MM.1S (cell line): ENCODE measurements around the gene CAB39.

Experiments used
- DNase-seq: peaks from one replicate; pipeline ENCODE4 v3.0.0-alpha.2; 2015
- H2AFZ ChIP-seq: fragments of 300-600 bp; sonication (generic); 2 replicates; pipeline ENCODE4 v1.6.0; 2016; ENCODE audit warnings: antibody characterized with exemption, low read length
- H3F3A ChIP-seq: fragments of 300-600 bp; sonication (generic); 2 replicates; pipeline ENCODE4 v1.6.1; 2016; ENCODE audit warnings: mild to moderate bottlenecking, antibody characterized with exemption, low read length, moderate library complexity, mixed read lengths; ENCODE audit not compliant: insufficient read depth
- H3K27ac ChIP-seq: fragments of 300-600 bp; sonication (generic); 2 replicates; pipeline ENCODE4 v1.5.1; 2016; ENCODE audit warnings: mild to moderate bottlenecking, low read length
- H3K27me3 ChIP-seq: fragments of 300-600 bp; sonication (generic); replicated peaks from 2 replicates; pipeline ENCODE4 v1.6.0; 2016; ENCODE audit warnings: low read length; ENCODE audit not compliant: insufficient read depth
- H3K36me3 ChIP-seq: fragments of 300-600 bp; sonication (generic); replicated peaks from 2 replicates; pipeline ENCODE4 v1.6.1; 2016; ENCODE audit warnings: mild to moderate bottlenecking, low read length, mixed read lengths; ENCODE audit not compliant: insufficient read depth
- H3K4me1 ChIP-seq: fragments of 300-600 bp; sonication (generic); 2 replicates; pipeline ENCODE4 v1.6.1; 2016; ENCODE audit warnings: low read length, mixed read lengths
- H3K4me2 ChIP-seq: fragments of 300-600 bp; sonication (generic); 2 replicates; pipeline ENCODE4 v1.6.0; 2016; ENCODE audit warnings: low read depth, low read length
- H3K4me3 ChIP-seq: fragments of 300-600 bp; sonication (generic); 2 replicates; pipeline ENCODE4 v1.5.1; 2016; ENCODE audit warnings: low read length, mixed read lengths
- H3K79me2 ChIP-seq: fragments of 300-600 bp; sonication (generic); 2 replicates; pipeline ENCODE4 v1.6.1; 2016; ENCODE audit warnings: mixed run types, low read length, mixed read lengths
- H3K9ac ChIP-seq: fragments of 300-600 bp; sonication (generic); 2 replicates; pipeline ENCODE4 v1.6.1; 2016; ENCODE audit warnings: low read length, mixed read lengths
- H3K9me2 ChIP-seq: fragments of 300-600 bp; sonication (generic); replicated peaks from 2 replicates; pipeline ENCODE4 v1.6.1; 2016; ENCODE audit warnings: mild to moderate bottlenecking, low read length, mixed read lengths; ENCODE audit not compliant: insufficient read depth
- H3K9me3 ChIP-seq: fragments of 300-600 bp; sonication (generic); replicated peaks from 2 replicates; pipeline ENCODE4 v1.6.1; 2016; ENCODE audit warnings: mild to moderate bottlenecking, low read length, mixed read lengths; ENCODE audit not compliant: insufficient read depth
- H4K20me1 ChIP-seq: fragments of 300-600 bp; sonication (generic); 2 replicates; pipeline ENCODE4 v1.6.1; 2016; ENCODE audit warnings: mild to moderate bottlenecking, low read length, moderate library complexity, mixed read lengths; ENCODE audit not compliant: insufficient read depth
- CTCF ChIP-seq: fragments of 300-600 bp; sonication (generic); IDR thresholded peaks from 2 replicates; pipeline ENCODE4 v1.5.1; 2016; ENCODE audit warnings: antibody characterized with exemption, low read length, mixed read lengths
- EZH2 ChIP-seq: fragments of 300-600 bp; sonication (generic); optimal IDR thresholded peaks from 2 replicates; pipeline ENCODE3; 2017; ENCODE audit warnings: low read depth, mild to moderate bottlenecking, antibody characterized with exemption, low read length, mixed read lengths
- EZH2phosphoT487 ChIP-seq: fragments of 300-600 bp; sonication (generic); IDR thresholded peaks from 2 replicates; pipeline ENCODE4 v1.6.1; 2018; ENCODE audit warnings: antibody characterized with exemption, low read length

The CAB39 gene

GRCh38 chr2:230770804-230771203 lies 58.2 kb downstream of the CAB39 start:
- Histone ChIP-seq H3K27ac (no peak overlapping the region), H3K9me2 (no peaks in the 10 kb centered on the region), H3K4me3 (no peak overlapping the region), H3K36me3 (peaks cover 6% of the 10 kb centered on the region; the same call in 1 of the 2 replicates), H3F3A (no peaks in the 10 kb centered on the region), H3K4me2 (no peak overlapping the region), H3K79me2 (peaks cover 28% of the 10 kb centered on the region), H2AFZ (no peak overlapping the region), H3K9ac (no peak overlapping the region), H3K4me1 (peaks cover 4% of the 10 kb centered on the region), H3K27me3 (no peaks in the 10 kb centered on the region), H3K9me3 (no peaks in the 10 kb centered on the region), H4K20me1 (no peaks in the 10 kb centered on the region)
- no peak for DNase-seq
- TF ChIP-seq CTCF (no peak), EZH2 (no peak), EZH2phosphoT487 (no peak)

- Histone ChIP-seq H3K4me2 (no peak overlapping the region), H3K4me1 (peaks cover 4% of the 10 kb centered on the region), H3K4me3 (no peak overlapping the region), H3K79me2 (peaks cover 34% of the 10 kb centered on the region), H3K27ac (no peak overlapping the region), H3K9ac (no peak overlapping the region), H3K9me3 (no peaks in the 10 kb centered on the region), H3K9me2 (no peaks in the 10 kb centered on the region), H2AFZ (no peak overlapping the region), H3K36me3 (peaks cover 6% of the 10 kb centered on the region; the same call in 1 of the 2 replicates), H4K20me1 (no peaks in the 10 kb centered on the region), H3K27me3 (no peaks in the 10 kb centered on the region), H3F3A (no peaks in the 10 kb centered on the region)
- TF ChIP-seq CTCF, result no peak
- TF ChIP-seq EZH2, result no peak
- TF ChIP-seq EZH2phosphoT487, result no peak
- DNase-seq, result no peak
Observed at GRCh38 chr2:230772156-230772555, 59.5 kb downstream of the CAB39 start.

GRCh38 chr2:230773039-230773773 lies 60.6 kb downstream of the CAB39 start:
- no peak for DNase-seq
- H3K9ac ChIP-seq, result no peak overlapping the region

More at GRCh38 chr2:230773039-230773773, 60.6 kb downstream of the CAB39 start:
- Histone ChIP-seq H3K27me3 (no peaks in the 10 kb centered on the region), H3F3A (no peaks in the 10 kb centered on the region), H3K9me2 (no peaks in the 10 kb centered on the region), H3K36me3 (0 out of 2 replicates have a peak, but pooled peaks cover under 1% of the 10 kb centered on the region), H3K9me3 (no peaks in the 10 kb centered on the region), H3K4me3 (no peak overlapping the region), H2AFZ (no peak overlapping the region), H3K4me2 (no peak overlapping the region), H3K4me1 (peaks cover 4% of the 10 kb centered on the region), H3K79me2 (peaks cover 40% of the 10 kb centered on the region), H4K20me1 (no peaks in the 10 kb centered on the region), H3K27ac (no peak overlapping the region)
- TF ChIP-seq EZH2 (no peak), CTCF (no peak), EZH2phosphoT487 (no peak)
